KOPT-K1 (cell line): ENCODE results near the gene TYMP.

Source experiments
- H3K27ac ChIP-seq: fragments of 200-600 bp; sonication (generic); 2 replicates; pipeline ENCODE4 v1.5.1; 2016; ENCODE audit warnings: antibody characterized with exemption, mild to moderate bottlenecking, low read depth, low read length; ENCODE audit not compliant: poor library complexity, severe bottlenecking
- H3K36me3 ChIP-seq: fragments of 200-600 bp; sonication (generic); 2 replicates; pipeline ENCODE4 v1.5.1; 2017; ENCODE audit warnings: antibody characterized with exemption, mild to moderate bottlenecking, low read length, moderate library complexity; ENCODE audit not compliant: insufficient read depth
- H3K9me3 ChIP-seq: fragments of 200-600 bp; sonication (generic); 2 replicates; pipeline ENCODE4 v1.5.1; 2017; ENCODE audit warnings: antibody characterized with exemption, low read length, mild to moderate bottlenecking; ENCODE audit not compliant: insufficient read depth, poor library complexity, severe bottlenecking

Gene TYMP

GRCh38 chr22:50513175-50513574, 16.6 kb downstream of the TYMP start:
- H3K9me3 ChIP-seq = no peaks in the 10 kb centered on the region
- peaks cover 70% of the 10 kb centered on the region for H3K36me3 ChIP-seq

GRCh38 chr22:50508897-50509296, 20.9 kb downstream of the TYMP start:
- Histone ChIP-seq H3K27ac (peak overlapping the region; percentile 94), H3K9me3 (no peaks in the 10 kb centered on the region), H3K36me3 (peaks cover 50% of the 10 kb centered on the region)

More at GRCh38 chr22:50513175-50513574, 16.6 kb downstream of the TYMP start:
- no peak overlapping the region for H3K27ac ChIP-seq

- Histone ChIP-seq H3K9me3 (no peaks in the 10 kb centered on the region), H3K27ac (peak within 1 kb of the TSS; percentile 94), H3K36me3 (peaks cover 46% of the 10 kb centered on the region)
These were observed 21.6 kb downstream of the TYMP start, which contains the start of gene NCAPH2 for GRCh38 chr22:50507991-50508884. NCAPH2 (plus strand) TSS chr22:50508224; CDS start chr22:50508338, 114 bp downstream.

GRCh38 chr22:50507421-50507990, 22.3 kb downstream of the TYMP start, which contains the start of gene LMF2:
LMF2 (minus strand) TSS chr22:50507702; CDS start chr22:50507675, 27 bp downstream.
- H3K9me3 ChIP-seq = no peaks in the 10 kb centered on the region
- H3K36me3 ChIP-seq = peaks cover 46% of the 10 kb centered on the region
- H3K27ac ChIP-seq = peak within 1 kb of the TSS; percentile 94

GRCh38 chr22:50506611-50507420, 23.0 kb downstream of the TYMP start:
- H3K9me3 ChIP-seq = no peaks in the 10 kb centered on the region
- peak overlapping the region; percentile 85 for H3K27ac ChIP-seq
- peaks cover 41% of the 10 kb centered on the region for H3K36me3 ChIP-seq

- peak overlapping the region; percentile 85 for H3K27ac ChIP-seq
- no peaks in the 10 kb centered on the region for H3K9me3 ChIP-seq
- H3K36me3 ChIP-seq = peaks cover 36% of the 10 kb centered on the region
These were observed 23.8 kb downstream of the TYMP start for GRCh38 chr22:50505776-50506610.

GRCh38 chr22:50505276-50505775, 24.5 kb downstream of the TYMP start:
- Histone ChIP-seq H3K9me3 (no peaks in the 10 kb centered on the region), H3K27ac (no peak overlapping the region), H3K36me3 (peaks cover 33% of the 10 kb centered on the region)

GRCh38 chr22:50504369-50505211, 25.2 kb downstream of the TYMP start:
- no peak overlapping the region for H3K27ac ChIP-seq
- peaks cover 31% of the 10 kb centered on the region for H3K36me3 ChIP-seq
- H3K9me3 ChIP-seq = no peaks in the 10 kb centered on the region

- no peaks in the 10 kb centered on the region for H3K9me3 ChIP-seq
- H3K36me3 ChIP-seq = peaks cover 31% of the 10 kb centered on the region
- H3K27ac ChIP-seq = no peak overlapping the region
These were observed 26.2 kb downstream of the TYMP start for GRCh38 chr22:50503475-50504145.

GRCh38 chr22:50502628-50503474, 27.0 kb downstream of the TYMP start:
- Histone ChIP-seq H3K9me3 (no peaks in the 10 kb centered on the region), H3K36me3 (peaks cover 31% of the 10 kb centered on the region), H3K27ac (no peak overlapping the region)

GRCh38 chr22:50502096-50502495, 27.7 kb downstream of the TYMP start:
- H3K9me3 ChIP-seq = no peaks in the 10 kb centered on the region
- no peak overlapping the region for H3K27ac ChIP-seq
- peaks cover 31% of the 10 kb centered on the region for H3K36me3 ChIP-seq

GRCh38 chr22:50500452-50500851, 29.4 kb downstream of the TYMP start:
- peaks cover 22% of the 10 kb centered on the region for H3K36me3 ChIP-seq
- H3K27ac ChIP-seq = no peak overlapping the region
- no peaks in the 10 kb centered on the region for H3K9me3 ChIP-seq
